D341Med (cell line): Measurements from ENCODE around the gene ASXL3.

Experiments
- DNase-seq: peaks from one replicate; pipeline ENCODE4 v3.0.0; 2012; ENCODE audit warnings: low spot score

Gene ASXL3

DNA sequence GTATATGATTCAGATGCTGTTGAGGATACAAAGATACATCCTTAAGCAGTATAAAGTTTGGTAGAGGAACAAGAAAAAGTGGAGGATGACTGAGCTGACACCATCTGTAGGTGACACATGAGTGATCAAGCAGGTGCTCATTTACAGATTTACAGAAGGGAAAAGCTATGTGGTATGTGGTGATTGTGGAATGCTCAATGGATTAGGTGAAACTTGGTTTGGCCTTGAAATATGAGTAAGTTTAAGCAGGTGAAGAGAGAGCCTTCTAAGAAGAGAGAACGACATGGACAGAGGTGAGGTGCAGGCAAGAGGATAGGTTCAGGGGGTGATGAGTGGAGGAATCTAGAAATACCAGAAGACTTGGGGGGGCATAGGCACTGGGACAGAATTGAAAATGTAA, 5.9 kb downstream of the ASXL3 start:
- no peak for DNase-seq

DNA sequence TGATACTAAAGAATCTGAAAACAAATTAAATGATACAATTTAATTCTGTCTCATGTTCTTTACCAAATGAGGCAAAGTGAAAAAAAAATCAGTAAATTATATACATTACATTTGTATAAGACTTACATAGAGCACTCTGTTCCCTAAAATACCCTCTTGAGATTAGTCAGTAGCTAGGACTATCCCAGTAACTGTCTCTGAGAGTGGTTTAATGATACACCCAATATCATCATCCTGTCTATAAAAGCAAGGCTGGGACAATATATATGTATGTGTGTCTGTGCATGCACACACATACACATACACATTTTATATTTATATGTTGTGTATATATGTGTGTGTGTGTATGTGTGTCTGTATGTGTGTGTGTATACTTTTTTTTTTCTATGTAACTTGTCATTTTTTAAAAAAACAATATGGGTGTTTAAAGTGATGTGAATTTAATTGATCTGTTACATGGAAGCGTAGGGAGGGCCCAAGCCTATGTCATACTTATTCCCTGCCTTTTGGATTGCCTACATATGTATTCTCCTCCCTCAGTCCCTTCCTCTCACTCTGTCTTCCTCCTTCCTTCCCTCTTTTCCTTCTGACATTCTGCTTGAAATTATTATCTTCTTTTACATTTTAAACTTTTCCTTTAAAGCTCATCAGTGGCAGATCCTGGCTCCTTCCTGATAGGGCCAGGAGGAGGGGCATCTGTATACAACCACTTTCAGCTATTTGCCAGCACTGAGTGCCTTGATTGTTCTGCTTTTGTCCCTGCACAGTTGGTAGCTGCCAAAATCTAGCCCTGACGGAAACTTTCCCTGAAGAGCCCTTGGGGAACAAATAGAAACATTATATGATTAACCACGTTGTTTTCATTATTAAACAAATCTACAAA, 6.8 kb downstream of the ASXL3 start:
- no peak for DNase-seq

DNA sequence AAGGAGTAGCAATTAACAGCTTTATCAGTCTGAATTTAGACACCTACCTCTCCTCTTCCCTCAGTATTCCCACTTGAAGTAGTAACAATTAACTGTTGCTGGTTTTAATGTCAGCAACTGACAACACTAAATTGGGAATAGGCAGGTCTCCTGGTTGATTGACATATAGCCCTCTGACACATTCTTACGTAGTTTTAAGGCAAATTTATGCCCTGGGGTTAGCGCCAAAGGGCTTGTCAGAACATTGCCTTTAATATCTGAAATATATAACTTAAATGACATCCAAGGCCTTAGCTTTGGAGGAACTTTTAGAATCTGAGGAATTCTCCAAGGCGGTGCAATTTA, 7.4 kb downstream of the ASXL3 start:
- DNase-seq, result no peak

DNA sequence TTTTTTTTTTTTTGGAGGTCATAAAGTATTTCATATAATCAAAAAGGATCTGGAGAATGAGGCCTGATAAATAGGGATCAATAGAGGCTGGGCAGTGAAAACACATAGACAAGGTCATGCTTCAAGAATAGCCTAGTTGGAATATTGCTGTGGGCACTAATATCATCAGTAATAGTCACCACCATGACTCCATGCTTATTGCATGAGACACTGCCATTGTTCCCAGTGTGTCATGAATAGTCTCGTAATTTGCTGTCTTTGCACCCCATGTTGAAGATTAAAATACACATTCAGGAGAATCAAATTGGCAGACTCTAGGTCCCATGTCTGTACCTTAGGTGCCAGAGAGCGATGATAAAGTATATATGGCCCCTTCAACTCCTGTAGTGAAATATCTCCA, 10.3 kb downstream of the ASXL3 start:
- DNase-seq, result no peak

DNA sequence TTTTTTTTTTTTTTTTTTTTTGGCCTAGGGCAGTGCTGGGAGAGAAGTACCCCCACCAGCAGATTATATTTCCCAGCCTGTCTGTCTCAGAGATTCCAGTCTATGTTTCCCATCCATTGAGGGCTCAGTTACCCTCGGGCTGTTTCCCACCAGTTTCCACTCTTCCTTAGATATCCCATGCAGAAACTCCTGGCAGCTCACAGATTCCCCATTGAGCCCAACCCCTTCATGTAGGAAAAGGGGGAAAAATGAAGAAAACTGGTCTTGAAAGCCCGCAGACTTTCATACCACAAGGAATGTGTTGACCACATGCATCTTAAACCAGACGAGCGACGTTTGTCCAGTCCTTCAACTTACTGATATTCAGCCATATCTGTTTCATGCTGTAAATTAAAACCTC, 15.2 kb downstream of the ASXL3 start:
- DNase-seq, result no peak

DNA sequence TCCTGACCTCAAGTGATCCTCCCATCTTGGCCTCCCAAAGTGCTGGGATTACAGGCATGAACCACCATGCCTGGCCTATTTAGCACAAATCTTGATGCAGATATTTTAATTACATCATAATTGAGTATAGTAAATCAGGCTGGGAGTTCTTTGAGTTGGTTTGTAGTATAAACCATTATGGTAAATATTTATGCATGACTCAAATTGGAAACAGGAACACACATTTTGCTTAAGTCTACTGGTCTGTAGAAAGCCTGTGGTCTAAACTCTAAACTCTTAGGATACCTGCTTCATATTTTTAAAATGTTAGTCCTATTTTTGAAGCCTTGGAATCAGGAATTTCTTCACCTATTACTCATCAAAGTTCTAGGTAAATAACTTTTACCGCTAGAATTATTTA, 16.8 kb downstream of the ASXL3 start:
- no peak for DNase-seq

DNA sequence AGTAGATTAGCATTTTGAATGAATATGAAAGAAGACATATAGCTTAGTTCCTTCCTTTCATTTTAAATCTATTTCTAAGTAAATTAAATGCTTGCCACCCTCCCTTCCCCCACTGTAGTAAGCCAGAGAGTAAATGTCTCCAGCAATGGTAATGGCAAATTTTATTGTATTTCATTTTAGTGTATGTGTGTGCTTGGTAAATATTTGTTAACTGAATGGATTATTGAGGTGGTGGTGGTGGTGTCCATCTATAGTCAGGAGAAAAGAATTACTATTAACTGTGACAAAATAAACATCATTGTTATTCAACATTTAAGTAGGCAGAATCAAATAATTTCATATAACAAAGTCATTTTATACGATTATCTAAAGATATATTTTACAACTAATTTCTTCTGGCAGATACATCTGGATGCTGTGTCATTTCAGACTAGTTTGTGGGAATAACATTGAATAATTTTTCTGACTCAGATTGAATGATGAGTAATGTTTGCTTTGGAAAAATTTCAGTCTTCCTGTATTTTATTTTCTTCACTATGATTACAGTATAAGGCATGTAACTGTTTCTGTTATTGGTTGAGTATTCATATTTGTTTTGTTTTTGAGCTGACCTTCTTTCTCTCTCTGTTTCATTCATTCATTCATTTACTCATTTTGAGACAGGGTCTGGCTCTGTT, 18.3 kb downstream of the ASXL3 start:
- DNase-seq, result no peak

DNA sequence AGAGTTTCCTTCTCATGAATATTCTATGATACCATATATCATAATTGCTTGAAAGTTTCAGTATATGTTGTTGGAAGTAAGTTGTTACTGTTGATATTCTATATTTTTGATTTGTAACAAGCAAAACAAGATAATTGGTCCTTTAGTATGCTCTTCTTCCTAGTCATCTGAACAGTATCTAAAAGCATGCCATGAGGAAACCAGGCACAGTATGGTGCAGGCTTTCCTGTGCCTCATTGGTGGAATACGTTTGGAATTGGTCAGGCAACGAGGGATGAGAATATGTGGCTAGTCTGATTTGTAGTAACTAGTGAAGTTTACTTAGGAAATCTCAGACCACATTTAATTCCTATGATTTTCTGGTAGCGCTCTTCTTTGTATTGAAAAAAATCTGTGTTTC, 22.8 kb downstream of the ASXL3 start:
- DNase-seq, result no peak

DNA sequence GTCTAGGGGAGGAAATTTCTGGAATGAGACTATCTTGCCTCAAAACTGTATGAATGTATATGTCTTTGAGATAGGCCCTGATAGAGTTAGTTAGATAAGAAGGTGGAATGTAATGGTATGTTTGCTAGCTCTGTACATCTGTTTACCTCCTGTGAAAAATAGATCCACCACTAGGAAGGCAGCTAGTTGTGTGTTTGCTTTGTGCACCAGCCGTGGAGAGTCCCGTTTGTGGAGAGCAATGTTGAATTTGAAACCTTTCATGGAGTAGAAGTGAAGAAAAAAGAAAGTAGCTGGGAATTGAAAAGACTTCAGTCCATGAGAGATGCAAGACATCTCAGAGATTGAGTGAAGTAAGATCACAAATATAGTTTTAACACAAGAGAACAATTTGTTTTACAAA, 25.4 kb downstream of the ASXL3 start:
- no peak for DNase-seq

DNA sequence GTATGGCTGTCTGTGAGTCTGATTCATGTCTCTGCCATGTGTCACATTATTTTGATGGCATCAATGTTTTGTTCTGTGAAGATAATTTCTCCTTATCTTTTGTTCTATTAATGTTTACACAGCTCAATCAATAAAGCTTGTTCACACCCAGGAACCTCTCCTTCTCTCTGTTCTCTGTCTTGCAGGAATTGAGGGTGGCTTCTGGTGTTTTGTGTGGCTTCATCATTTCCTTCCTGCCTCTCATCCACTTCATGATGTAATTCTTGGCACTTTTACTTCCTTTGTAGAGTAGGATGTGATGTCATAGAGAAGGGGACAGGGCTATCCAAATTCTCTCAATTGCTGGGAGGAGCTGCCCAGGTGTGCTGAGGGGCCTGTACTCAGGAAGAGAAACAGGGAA, 27.2 kb downstream of the ASXL3 start:
- DNase-seq, result no peak

DNA sequence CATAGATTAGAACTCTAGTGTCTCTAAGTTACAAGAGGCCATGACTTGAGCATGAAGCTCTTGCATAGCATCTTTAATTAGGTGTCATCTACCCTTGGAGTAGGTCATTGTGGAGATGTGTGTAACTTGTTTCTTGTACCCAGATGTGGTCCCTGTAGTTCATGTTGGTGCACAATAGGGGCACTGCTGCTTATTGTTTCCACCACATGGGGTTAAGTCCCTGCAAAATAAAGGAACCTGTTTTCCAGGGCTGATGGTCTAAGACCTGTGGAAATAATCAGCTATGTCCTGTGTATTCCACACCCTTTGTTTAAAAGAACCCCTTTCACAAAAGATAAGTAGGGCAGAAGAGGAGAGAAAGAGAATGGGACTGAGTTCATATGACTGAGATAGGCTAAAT, 28.6 kb downstream of the ASXL3 start:
- no peak for DNase-seq

DNA sequence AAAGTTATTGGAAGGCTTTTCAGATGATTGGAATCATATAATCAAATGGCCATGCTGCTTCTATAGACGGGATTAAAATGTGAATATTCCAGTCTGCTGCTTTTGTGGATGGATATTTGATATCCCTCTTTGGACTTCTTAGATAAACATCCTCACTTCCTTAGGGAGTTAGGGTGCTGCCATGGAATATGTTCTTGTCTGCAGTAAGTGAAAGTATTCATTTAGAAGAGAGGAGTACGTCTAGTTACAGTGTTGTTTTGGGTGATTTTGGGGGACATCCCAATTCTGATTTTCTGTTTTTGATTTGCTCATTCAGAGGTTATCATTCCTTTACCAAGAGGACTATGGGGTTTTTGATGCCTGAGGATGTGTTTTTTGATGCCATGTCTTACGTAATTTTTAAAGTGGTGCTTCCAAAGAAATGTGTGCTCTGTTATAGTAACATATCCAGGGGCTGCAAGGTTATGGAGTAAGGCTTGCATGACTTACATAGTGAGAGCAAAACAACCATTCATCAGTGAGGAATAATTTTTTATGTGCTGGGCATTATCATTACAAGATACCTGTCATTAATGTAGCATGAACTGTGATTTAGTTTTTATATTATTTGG, 33.6 kb downstream of the ASXL3 start:
- DNase-seq, result no peak

DNA sequence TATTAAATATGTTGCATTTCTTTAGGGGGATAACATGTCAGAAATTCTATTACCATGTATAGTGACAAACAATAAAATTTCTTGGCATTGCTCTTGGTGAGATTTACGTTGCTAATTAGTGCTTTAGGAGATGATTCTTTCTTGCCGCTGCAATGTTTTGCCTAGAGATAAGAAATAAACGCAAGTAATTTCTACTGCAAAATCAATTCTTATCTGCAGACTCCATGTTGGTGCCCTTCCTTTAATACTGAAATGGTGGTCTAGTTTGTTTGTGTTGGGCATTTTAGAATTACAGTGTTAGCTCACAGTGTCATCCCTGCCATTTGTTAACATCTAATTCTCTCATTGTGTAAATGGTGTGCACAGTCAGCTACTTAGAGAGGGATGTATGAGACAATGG, 34.6 kb downstream of the ASXL3 start:
- no peak for DNase-seq

DNA sequence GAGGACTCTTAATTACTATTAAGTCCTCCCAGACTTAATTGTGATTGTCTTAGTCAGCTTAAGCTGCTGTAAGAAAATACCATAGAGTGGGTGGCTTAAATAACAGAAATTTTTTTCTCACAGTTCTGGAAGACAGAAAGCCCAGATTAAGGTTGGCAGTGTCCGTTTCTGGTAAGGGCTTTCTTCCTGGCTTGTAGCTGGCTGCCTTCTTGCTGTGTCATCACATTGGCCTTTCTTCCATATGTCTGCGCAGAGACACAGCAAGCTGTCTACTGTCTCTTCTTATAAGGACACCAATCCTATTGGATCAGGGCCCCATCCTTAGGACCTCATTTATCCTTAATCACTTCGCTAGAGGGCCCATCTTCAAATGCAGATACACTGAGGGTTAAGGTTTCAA, 38.5 kb downstream of the ASXL3 start:
- DNase-seq, result no peak

DNA sequence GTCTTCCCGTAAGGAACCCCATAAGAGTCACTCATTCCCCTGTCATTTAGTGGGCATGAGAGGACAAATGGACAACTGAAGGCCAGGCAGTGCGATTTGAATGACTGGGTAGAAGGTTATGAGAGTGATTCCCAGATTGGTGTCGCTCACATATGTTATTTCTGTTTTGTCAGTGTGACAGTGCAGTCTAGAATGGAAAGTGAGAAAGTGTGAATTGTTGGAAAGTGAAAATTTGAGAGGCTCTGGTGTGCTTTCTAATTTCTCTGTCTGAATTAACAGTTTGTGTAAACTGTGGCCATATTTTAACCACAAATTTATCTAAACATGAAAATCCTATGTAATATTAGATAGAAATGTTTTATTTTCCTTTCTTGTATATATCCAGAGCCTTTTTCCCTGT, 49.1 kb downstream of the ASXL3 start:
- no peak for DNase-seq

DNA sequence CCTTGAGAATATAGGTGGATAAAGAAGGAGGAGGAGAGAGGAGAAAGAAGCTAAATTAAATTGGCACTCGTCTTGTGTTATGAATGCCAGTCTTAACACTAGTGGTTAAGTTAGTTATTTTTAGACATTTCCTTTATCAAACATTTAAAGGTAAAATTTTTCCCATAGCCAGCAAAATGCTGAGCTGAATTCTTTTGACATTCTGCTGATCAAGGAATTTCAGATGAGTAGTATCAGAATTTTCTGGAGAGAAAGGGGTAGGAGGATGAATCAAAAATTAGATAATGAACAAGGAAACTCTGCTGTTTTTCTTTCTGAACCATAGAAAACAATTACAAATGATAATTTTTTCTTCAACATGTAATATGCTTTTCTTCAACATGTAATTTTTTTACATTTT, 52.5 kb downstream of the ASXL3 start:
- DNase-seq, result no peak

DNA sequence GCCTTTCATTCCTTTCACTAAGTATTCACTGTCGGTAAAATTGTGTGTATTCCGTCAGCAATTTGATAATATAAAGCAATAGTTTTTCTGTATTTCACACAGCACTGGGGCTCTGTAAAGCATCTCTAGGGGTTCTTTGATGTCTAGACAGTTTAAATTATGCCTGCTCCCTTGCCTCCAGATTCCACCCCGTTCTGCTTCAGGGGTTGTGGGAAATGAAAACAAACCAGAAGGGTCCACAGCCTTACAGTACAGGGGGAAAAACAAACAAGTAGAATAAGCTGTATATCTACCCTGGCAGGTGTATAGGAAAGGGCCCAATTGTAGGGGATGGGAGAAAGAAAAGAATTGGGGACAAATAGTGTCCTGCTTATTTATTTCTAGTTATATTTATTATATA, 63.1 kb downstream of the ASXL3 start:
- DNase-seq, result no peak

DNA sequence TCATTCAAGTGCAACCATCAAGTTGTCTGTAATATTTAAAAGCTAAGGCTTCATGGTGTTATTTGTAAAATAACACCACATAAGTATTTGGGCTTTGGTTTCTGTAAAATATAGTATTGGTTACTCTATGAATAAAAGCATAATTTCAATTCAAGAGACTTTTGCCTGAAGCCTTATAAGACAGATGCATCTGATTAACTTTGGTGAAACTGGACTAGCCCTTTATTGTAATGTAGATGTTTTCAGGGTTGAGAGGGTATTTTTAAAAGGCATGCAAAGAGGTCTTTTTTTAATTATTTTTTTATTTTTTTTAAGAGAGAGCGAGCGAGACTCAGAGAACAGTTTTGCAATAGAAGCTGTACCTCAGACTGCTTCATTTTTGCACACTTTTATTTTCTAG, 66.5 kb downstream of the ASXL3 start:
- no peak for DNase-seq

DNA sequence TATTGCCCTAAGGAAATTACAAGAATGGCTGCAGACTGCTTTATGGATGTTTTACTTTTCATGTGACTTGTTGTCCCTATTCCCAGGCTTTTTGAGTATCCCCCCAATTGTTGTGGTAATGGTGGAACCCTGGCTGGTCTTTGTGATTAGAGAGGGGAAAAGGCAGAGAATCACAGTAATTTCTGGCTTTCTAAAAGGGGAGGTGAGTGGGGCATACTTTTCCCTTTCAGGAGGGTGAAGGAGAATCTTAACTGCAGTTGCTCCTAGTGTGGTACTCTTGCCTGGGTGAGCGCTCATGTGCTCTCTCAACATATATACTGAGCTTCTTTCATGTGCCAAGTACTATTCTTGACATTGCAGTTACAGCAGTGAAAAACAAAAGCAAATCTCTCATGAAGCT, 69.3 kb downstream of the ASXL3 start:
- DNase-seq, result no peak

DNA sequence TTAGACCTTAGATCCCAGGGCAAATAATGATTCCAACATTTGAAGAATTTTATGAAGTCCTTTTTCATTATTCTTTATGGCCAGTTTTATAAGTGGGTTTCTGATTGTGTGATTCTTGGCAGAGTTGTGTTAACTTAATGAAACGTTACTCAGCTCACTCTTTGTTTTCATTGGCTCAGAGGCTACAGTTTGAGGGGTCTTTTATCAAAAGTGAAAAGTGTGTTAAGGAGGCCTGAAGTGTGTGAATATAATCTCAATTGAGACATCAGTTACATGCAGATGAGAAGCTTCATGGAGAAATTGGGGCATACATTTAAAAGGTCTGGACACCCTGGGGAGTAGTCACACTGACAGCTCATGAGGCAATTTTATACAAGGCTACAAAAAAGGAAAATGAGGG, 74.6 kb downstream of the ASXL3 start:
- no peak for DNase-seq

DNA sequence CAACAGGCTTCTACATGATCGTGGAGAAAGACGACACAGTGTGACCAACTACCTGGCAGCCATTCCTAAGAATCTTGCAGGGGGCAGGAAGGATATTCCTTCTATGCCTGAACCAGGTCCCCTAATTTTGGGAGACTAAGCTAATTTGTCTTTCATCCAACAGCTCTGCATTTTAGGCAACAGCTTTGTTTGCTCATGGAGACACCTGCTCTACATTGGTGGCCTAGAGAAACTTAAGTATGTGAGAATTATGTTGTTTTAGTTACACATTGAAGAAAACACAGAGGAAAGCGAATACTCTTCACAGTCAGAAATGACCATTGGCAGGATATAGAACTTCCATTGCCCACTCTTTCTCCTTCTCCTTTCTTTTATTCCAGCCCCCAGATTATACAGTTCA, 75.2 kb downstream of the ASXL3 start:
- DNase-seq, result no peak

DNA sequence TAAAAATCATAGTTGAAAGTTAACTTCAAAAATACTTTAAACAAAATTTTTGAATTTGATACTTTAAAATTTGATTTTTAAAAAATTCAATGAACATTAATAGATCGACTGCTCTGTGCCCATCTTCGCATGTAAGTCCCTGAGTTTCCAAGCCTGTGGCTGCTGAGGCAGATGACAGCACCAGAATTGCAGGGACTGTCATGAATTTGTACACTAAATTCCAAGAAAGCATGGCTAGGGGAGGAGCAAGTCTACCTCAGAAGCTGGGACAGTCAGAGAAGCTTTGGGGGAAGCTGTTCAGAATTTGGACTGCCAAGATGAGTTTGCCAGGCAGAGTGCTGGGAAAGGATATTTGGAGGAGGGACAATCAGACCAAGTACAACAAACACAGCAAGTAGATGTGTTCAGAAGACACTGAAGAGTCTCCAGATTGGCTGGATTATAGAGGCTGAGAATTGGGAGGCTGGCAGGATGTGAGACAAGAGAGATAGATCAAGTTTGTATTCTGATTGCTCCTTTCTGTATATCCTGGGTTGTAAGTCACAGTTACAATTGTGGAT, 79.0 kb downstream of the ASXL3 start:
- DNase-seq, result no peak

DNA sequence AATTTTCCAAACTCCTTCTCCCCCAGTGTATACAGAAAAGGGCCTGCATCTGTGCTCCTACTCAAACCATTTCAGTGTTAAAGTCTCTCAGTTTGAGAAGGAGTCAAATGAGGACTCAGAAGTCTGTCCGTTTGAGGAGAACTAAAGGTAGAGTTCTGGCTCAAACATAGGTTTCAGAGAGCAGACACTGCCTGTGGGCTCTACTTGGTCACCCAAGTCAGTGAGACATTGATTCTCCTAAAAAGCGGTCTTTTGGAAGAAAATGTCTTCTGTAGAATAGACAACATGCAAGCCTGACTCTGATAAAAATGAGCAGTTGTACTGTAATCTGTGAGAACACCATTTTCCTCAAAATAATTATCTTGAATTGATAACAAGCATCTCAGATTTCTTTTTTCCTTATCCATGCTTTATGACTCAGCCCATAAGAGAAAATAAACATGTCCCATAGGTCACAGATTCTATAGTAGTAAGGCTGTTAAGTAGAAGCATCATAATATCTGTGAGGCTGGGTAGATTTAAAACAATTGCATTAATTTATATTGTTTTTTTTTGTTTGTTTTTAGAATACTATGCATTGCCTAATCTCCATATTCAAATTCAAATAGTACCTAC, 82.8 kb downstream of the ASXL3 start:
- no peak for DNase-seq
